Activated CD4-positive, alpha-beta T cell treated with anti-CD3 and anti-CD28 coated beads, Interleukin-2, amount 10 ng/mL, durations not matched to agents 24 days and 14 days (primary cell): ENCODE results near the gene GSTA4. TPM values are rescaled to one million over a fixed set of nuclear protein-coding genes. Genes with fewer than 3 reads are reported as not detected.
"Not testable (repeated sequence)": the region's sequence is repeated elsewhere in the genome, so short reads cannot be mapped to it uniquely, and the experiment has no call there.

Source experiments
- DNase-seq: peaks from one replicate; pipeline ENCODE4 v3.0.0; 2022
- H3K27ac Mint-ChIP-seq: one replicate; pipeline ENCODE4 v1.8.0; 2022; ENCODE audit warnings: mild to moderate bottlenecking, mixed read lengths
- H3K27me3 Mint-ChIP-seq: one replicate; pipeline ENCODE4 v1.8.0; 2022; ENCODE audit warnings: mixed read lengths
- H3K36me3 Mint-ChIP-seq: one replicate; pipeline ENCODE4 v1.8.0; 2022; ENCODE audit warnings: low read depth, mild to moderate bottlenecking, mixed read lengths
- H3K4me1 Mint-ChIP-seq: one replicate; pipeline ENCODE4 v1.8.0; 2021; ENCODE audit warnings: mixed read lengths
- H3K4me3 Mint-ChIP-seq: one replicate; pipeline ENCODE4 v1.8.0; 2022; ENCODE audit warnings: mild to moderate bottlenecking, moderate library complexity, mixed read lengths
- H3K9me3 Mint-ChIP-seq: one replicate; pipeline ENCODE4 v1.8.0; 2021; ENCODE audit warnings: mixed read lengths
- intact Hi-C: fragments of 100-400 bp; cut with micrococcal nuclease; formaldehyde crosslinking; loops from one replicate; pipeline ENCODE4 v1.15.1; 2023
- total RNA-seq: library from RNA; stranded (reverse); gene quantifications from 2 replicates; pipeline ENCODE4 v1.2.3, GENCODE V29; 2022

GSTA4 gene
- total RNA-seq, 1 donor from 2014 or later = 28.7 TPM

GRCh38 chr6:52953911-52954839 is 40.9 kb downstream of the GSTA4 start:
- H3K27ac Mint-ChIP-seq = no peak overlapping the region
- DNase-seq = no peak
- no peak overlapping the region for H3K4me3 Mint-ChIP-seq
- intact Hi-C loops = no loop called here
- H3K4me1 Mint-ChIP-seq = no peaks in the 10 kb centered on the region
- peaks cover 11% of the 10 kb centered on the region for H3K27me3 Mint-ChIP-seq
- H3K36me3 Mint-ChIP-seq = no peaks in the 10 kb centered on the region
- H3K9me3 Mint-ChIP-seq = no peaks in the 10 kb centered on the region

- intact Hi-C loops = no loop called here
- peaks cover 19% of the 10 kb centered on the region for H3K27me3 Mint-ChIP-seq
- no peak overlapping the region for H3K4me3 Mint-ChIP-seq
- H3K27ac Mint-ChIP-seq = no peak overlapping the region
- H3K4me1 Mint-ChIP-seq = no peaks in the 10 kb centered on the region
- H3K9me3 Mint-ChIP-seq = no peaks in the 10 kb centered on the region
- H3K36me3 Mint-ChIP-seq = no peaks in the 10 kb centered on the region
- DNase-seq = no peak
Measured at GRCh38 chr6:52946306-52946705, 48.8 kb downstream of the GSTA4 start.

DNA sequence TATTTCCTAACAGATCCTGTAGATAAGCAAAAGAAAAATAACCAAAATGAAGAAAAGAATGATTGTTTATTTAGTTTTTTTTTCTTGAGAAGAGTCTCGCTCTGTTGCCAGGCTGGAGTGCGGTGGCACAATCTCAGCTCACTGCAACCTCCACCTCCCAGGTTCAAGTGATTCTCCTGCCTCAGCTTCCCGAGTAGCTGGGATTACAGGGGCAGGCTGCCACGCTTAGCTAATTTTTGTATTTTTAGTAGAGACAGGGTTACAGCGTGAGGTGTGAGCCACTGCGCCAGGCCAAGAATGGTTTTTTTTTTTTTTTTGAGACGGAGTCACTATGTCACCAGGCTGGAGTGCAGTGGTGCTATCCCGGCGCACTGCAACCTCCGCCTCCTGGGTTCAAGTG is 52.3 kb downstream of the GSTA4 start:
- intact Hi-C loops, H3K4me1 Mint-ChIP-seq: not testable (repeated sequence)

GRCh38 chr6:52942221-52942620 is 52.9 kb downstream of the GSTA4 start:
- Mint-ChIP-seq H3K36me3 (no peaks in the 10 kb centered on the region), H3K4me1 (no peaks in the 10 kb centered on the region), H3K4me3 (no peak overlapping the region), H3K9me3 (no peaks in the 10 kb centered on the region), H3K27me3 (peaks cover 9% of the 10 kb centered on the region), H3K27ac (no peak overlapping the region)
- intact Hi-C loops = no loop called here
- DNase-seq = no peak

More for the DNA sequence above, 52.3 kb downstream of the GSTA4 start:
- H3K9me3 Mint-ChIP-seq, H3K4me3 Mint-ChIP-seq, H3K27ac Mint-ChIP-seq, DNase-seq, H3K36me3 Mint-ChIP-seq: not testable (repeated sequence)
- peaks cover 11% of the 10 kb centered on the region for H3K27me3 Mint-ChIP-seq

- Mint-ChIP-seq H3K4me3 (no peak overlapping the region), H3K36me3 (no peaks in the 10 kb centered on the region), H3K4me1 (no peaks in the 10 kb centered on the region), H3K27ac (no peak overlapping the region), H3K27me3 (peaks cover 4% of the 10 kb centered on the region), H3K9me3 (peaks cover 5% of the 10 kb centered on the region)
- no peak for DNase-seq
- intact Hi-C loops = no loop called here
Measured at GRCh38 chr6:52937908-52938307, 57.2 kb downstream of the GSTA4 start.

DNA sequence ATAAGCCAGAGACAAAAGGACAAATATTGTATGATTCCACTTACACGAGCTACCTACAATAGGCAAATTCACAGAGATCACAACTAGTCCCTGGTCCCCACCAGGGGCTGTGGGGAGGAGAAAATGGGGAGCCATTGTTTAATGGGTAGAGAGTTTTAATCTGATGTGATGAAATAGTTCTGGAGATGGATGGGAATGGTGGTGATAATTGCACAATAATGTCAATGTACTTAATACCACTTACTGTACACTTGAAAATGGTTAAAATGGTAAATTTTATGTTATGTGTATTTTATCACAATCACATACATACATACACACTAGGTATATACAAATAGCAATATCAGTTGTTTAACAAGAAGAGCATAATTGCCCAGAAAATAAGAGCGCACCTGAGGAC is 61.3 kb downstream of the GSTA4 start:
- Mint-ChIP-seq H3K4me3 (no peak overlapping the region), H3K27ac (no peak overlapping the region), H3K4me1 (no peaks in the 10 kb centered on the region), H3K27me3 (peaks cover 4% of the 10 kb centered on the region), H3K36me3 (no peaks in the 10 kb centered on the region), H3K9me3 (peaks cover 5% of the 10 kb centered on the region)
- DNase-seq = no peak
- intact Hi-C loops = no loop called here

DNA sequence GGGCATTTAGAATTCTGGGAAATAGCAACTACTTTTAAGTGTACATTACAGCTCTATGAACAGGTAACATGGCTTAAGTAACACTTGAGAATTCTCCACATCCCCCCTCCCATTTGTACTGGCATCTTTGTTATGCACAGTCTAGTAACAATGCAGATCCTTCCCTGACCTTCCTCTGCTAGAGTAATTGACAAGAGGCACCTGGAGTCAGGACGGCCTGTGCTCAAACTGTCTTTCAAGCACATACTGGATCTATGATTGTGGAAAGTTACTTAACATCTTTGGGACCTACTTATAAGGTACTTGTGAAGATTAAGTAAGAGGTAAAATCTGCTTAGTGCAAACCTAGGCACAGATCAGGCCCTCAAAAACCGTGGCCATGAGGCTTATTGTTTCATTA is 63.7 kb downstream of the GSTA4 start:
- H3K27ac Mint-ChIP-seq = no peak overlapping the region
- intact Hi-C loops = no loop called here
- H3K4me1 Mint-ChIP-seq = no peaks in the 10 kb centered on the region
- peaks cover 7% of the 10 kb centered on the region for H3K27me3 Mint-ChIP-seq
- DNase-seq = no peak
- no peaks in the 10 kb centered on the region for H3K36me3 Mint-ChIP-seq
- peaks cover 5% of the 10 kb centered on the region for H3K9me3 Mint-ChIP-seq
- H3K4me3 Mint-ChIP-seq = no peak overlapping the region

DNA sequence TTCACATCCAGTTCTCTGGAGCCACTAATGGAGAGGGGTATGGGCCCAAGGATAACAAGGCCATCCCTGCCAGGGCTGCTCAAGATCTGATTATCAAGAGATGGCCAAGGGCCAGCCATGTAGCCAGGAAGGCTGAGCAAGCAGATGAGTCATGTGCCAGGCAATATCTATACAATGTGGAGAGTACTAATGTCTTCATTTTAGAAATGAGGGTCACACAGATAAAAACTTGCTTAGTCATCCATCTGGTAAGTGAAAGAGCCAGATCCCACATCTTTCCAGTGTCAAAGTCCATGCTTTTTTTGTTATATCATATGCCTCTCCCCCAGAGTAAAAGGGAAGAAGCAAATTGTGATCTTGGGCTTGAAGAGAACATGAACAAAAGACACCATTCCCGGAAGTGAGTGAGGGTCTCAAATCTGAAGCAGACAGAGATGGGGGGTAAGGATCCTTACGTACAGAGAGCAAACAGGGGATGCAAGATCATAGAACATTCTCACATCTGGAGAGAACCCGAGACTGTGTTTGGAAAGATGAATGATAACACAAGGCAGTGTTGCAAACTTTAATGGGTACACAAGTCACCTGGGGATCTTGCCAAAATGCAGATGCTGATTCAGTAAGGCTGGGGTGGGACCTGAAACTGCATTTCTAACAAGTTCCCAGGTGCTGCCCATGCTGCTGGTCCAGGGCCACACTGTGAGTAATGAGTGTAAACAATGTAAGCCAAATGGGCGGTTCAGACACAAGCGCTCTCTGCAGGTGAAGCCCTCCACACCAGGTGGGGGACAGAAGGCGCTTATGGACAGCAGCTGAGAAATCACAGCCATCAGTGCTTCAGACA is 65.5 kb downstream of the GSTA4 start:
- intact Hi-C loops = no loop called here
- no peak for DNase-seq

More for the DNA sequence above, 65.5 kb downstream of the GSTA4 start:
- Mint-ChIP-seq H3K27ac (no peak overlapping the region), H3K9me3 (no peaks in the 10 kb centered on the region), H3K4me1 (no peaks in the 10 kb centered on the region), H3K36me3 (no peaks in the 10 kb centered on the region), H3K27me3 (peaks cover 6% of the 10 kb centered on the region), H3K4me3 (no peak overlapping the region)

Other genes with a start within 250 kb of the GSTA4 start
- gene GSTA2, start 231.8 kb downstream of the GSTA4 start, total RNA-seq = not detected in 2 replicates
- not detected in 2 replicates for gene GSTA1, start 191.5 kb downstream of the GSTA4 start, total RNA-seq
- gene GSTA5, start 154.5 kb downstream of the GSTA4 start, total RNA-seq = not detected in 2 replicates
- gene GSTA3, start 85.6 kb downstream of the GSTA4 start, total RNA-seq = not detected in 2 replicates
- 10.2 TPM in 2 replicates for gene CILK1, start 66.5 kb upstream of the GSTA4 start, total RNA-seq
- gene FBXO9, start 70.1 kb upstream of the GSTA4 start, total RNA-seq = 65.2 and 67.1 TPM in 2 replicates
- gene GCM1, start 153.6 kb upstream of the GSTA4 start, total RNA-seq = not detected in 2 replicates